Spleen (tissue), 7 donors: ENCODE data around the gene NAGLU.

ENCODE experiments used
- POLR2A ChIP-seq, 3 donors: fragments of 450-650 bp; IDR thresholded peaks; one replicate each; pipeline ENCODE4 v1.5.1; 2017; ENCODE audit warnings: antibody characterized with exemption in 3 of 3, mild to moderate bottlenecking in 1 of 3
- TF ChIP-seq, protein P1 (sequence below), 11 experiments: fragments of 200-600 bp in 7 of 11; fragments of 450-650 bp in 4 of 11; sonication (generic) in 4 of 11; IDR thresholded peaks in 8 of 11; conservative IDR thresholded peaks in 3 of 11; 1 replicate in 7 of 11; 2 replicates in 4 of 11; pipeline versions ENCODE4 v1.4.0 to v1.8.0; 2016 to 2021; ENCODE audit warnings: antibody characterized with exemption in 11 of 11, inconsistent platforms in 4 of 11, mild to moderate bottlenecking in 1 of 11
- donor health status: DM: no; HTN: no; CAD: no; lungs with moderate emphysema.
- donor health status: DM: no; HTN: no; CAD: no.
- donor health status: DM: no; HTN: no; CAD: no.

DNA sequence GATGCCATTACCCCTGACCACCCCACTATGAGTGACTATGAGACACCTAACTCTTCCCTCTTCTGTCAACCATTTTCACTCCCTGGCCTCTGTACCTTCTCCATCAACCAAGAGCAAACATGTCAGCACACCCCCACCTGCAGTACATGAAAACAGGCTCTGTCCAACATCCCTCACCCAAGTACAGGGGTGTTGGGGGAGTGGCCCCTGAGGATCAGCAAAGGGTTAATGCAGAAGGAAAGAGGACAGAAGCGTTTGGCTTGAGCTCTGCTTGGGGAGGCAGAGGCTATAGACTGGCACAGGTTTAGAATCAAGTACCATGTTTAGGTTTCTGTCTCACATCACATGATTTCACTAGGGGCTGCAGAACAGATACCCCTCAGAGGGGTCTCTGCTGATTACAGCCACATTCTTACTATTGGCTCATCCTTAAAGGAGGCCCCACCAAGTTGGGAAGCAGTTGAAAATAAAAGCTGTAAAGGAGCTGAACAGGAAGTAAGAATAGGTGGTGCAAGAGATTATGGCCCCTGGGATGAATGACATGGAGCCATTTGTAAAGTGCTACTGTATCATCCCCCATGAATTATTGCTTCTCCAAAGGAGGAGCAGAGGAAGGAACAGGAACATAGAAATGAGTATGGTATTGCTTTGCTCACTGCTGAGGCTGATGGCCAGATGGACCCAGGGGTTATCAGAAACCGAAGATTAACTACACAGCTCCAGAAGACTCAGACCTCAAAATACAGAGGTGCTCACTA, 43.9 kb downstream of the NAGLU start:
- TF ChIP-seq, protein P1, sequence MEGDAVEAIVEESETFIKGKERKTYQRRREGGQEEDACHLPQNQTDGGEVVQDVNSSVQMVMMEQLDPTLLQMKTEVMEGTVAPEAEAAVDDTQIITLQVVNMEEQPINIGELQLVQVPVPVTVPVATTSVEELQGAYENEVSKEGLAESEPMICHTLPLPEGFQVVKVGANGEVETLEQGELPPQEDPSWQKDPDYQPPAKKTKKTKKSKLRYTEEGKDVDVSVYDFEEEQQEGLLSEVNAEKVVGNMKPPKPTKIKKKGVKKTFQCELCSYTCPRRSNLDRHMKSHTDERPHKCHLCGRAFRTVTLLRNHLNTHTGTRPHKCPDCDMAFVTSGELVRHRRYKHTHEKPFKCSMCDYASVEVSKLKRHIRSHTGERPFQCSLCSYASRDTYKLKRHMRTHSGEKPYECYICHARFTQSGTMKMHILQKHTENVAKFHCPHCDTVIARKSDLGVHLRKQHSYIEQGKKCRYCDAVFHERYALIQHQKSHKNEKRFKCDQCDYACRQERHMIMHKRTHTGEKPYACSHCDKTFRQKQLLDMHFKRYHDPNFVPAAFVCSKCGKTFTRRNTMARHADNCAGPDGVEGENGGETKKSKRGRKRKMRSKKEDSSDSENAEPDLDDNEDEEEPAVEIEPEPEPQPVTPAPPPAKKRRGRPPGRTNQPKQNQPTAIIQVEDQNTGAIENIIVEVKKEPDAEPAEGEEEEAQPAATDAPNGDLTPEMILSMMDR (IDR thresholded peaks at IDR 0.05 in 8 of 11, conservative IDR thresholded peaks at IDR 0.05 in 3 of 11) = no peak
- TF ChIP-seq POLR2A (IDR thresholded peaks at IDR 0.05) = no peak
